Ascending aorta (tissue), 2 donors: ENCODE measurements around the gene RASSF10. TPM values are rescaled to one million over a fixed set of nuclear protein-coding genes. Genes with fewer than 3 reads are reported as not detected.

ENCODE experiments used
- DNase-seq, 2 donors: peaks; one replicate each; pipeline ENCODE4 v3.0.0-alpha.2; 2019; ENCODE audit warnings: low spot score in 2 of 2
- H3K27ac ChIP-seq, 2 donors: fragments of 200-600 bp; sonication (generic); one replicate each; pipeline ENCODE4 v1.5.1; 2016 to 2017; ENCODE audit warnings: mild to moderate bottlenecking in 1 of 2
- H3K27me3 ChIP-seq: fragments of 200-600 bp; sonication (generic); one replicate; pipeline ENCODE4 v1.5.1; 2017
- H3K36me3 ChIP-seq, 2 donors: fragments of 200-600 bp; sonication (generic); one replicate each; pipeline ENCODE4 v1.5.1; 2016
- H3K4me1 ChIP-seq, 2 donors: fragments of 200-600 bp; sonication (generic); one replicate each; pipeline ENCODE4 v1.5.1; 2016 to 2017; ENCODE audit warnings: mild to moderate bottlenecking in 1 of 2
- H3K4me3 ChIP-seq, 2 donors: fragments of 200-600 bp; sonication (generic); one replicate each; pipeline ENCODE4 v1.5.1; 2016 to 2017; ENCODE audit warnings: mild to moderate bottlenecking in 1 of 2
- H3K9me3 ChIP-seq, 2 donors: fragments of 200-600 bp; sonication (generic); one replicate each; pipeline ENCODE4 v1.5.1; 2016
- intact Hi-C: fragments of 100-400 bp; cut with DNase I; formaldehyde crosslinking; loops from one replicate; pipeline ENCODE4 v1.15.1; 2023
- total RNA-seq: library from RNA; depleted of rRNA; stranded (reverse); fragments of >200 nt; gene quantifications from one replicate; pipeline ENCODE4 v1.1.0, GENCODE V29; 2016
- TF ChIP-seq, protein P1 (sequence below), 3 experiments: fragments of 200-600 bp in 2 of 3; fragments of 450-650 bp in 1 of 3; sonication (generic) in 2 of 3; IDR thresholded peaks; one replicate each; pipeline ENCODE4 v1.5.1; 2016 to 2019; ENCODE audit warnings: antibody characterized with exemption in 3 of 3, mild to moderate bottlenecking in 1 of 3, moderate library complexity in 1 of 3

The RASSF10 gene
- total RNA-seq, 1 donor from 2014 or later, result not detected

DNA sequence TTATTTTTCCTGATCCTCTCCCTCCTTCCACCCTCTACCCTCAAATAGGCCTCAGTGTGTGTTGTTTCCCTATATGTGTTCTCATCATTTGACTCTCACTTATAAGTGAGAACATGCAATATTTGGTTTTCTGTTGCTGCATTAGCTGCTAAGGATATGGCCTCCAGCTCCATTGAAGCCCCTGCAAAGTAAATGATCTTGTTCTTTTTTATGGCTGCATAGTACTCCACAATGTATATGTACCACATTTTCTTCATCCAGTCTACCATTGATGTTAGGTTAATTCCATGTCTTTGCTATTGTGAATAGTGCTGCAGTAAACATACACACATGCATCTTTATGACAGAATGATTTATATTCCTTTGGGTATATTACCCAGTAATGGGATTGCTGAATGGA lies 13.3 kb upstream of the RASSF10 start:
- TF ChIP-seq, protein P1, sequence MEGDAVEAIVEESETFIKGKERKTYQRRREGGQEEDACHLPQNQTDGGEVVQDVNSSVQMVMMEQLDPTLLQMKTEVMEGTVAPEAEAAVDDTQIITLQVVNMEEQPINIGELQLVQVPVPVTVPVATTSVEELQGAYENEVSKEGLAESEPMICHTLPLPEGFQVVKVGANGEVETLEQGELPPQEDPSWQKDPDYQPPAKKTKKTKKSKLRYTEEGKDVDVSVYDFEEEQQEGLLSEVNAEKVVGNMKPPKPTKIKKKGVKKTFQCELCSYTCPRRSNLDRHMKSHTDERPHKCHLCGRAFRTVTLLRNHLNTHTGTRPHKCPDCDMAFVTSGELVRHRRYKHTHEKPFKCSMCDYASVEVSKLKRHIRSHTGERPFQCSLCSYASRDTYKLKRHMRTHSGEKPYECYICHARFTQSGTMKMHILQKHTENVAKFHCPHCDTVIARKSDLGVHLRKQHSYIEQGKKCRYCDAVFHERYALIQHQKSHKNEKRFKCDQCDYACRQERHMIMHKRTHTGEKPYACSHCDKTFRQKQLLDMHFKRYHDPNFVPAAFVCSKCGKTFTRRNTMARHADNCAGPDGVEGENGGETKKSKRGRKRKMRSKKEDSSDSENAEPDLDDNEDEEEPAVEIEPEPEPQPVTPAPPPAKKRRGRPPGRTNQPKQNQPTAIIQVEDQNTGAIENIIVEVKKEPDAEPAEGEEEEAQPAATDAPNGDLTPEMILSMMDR (IDR thresholded peaks at IDR 0.05), result no peak
- intact Hi-C loops, result no loop called here

DNA sequence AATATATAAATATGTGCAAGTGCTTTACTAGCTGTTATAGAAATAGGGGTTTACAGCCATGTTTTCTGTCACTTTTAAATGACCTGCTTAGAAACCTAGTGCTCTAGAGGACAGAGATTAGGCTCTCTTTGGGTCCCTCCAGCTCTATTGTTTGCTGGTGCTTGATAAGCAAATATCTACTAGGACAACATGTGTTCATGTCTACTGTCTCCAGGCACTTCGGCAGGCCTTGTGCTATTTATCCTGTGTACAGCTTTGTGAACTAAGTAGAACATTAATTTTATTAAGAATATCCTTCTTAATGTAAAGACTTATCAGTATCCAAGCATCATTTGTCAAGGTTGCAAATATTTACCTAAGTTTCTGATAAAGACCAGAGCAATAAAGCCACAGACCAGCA lies 11.9 kb upstream of the RASSF10 start:
- H3K4me3 ChIP-seq, result no peak overlapping the region
- H3K27me3 ChIP-seq, result no peaks in the 10 kb centered on the region
- no peaks in the 10 kb centered on the region for H3K36me3 ChIP-seq
- H3K9me3 ChIP-seq, result no peaks in the 10 kb centered on the region
- intact Hi-C loops, result no loop called here
- TF ChIP-seq, protein P1 (IDR thresholded peaks at IDR 0.05), result no peak
- H3K27ac ChIP-seq, result no peak overlapping the region
- no peak for DNase-seq
- H3K4me1 ChIP-seq, result no peaks in the 10 kb centered on the region

More for the DNA sequence above, 13.3 kb upstream of the RASSF10 start:
- Histone ChIP-seq H3K36me3 (no peaks in the 10 kb centered on the region), H3K27me3 (no peaks in the 10 kb centered on the region), H3K9me3 (no peaks in the 10 kb centered on the region), H3K4me3 (no peak overlapping the region), H3K4me1 (no peaks in the 10 kb centered on the region), H3K27ac (no peak overlapping the region)
- no peak for DNase-seq

DNA sequence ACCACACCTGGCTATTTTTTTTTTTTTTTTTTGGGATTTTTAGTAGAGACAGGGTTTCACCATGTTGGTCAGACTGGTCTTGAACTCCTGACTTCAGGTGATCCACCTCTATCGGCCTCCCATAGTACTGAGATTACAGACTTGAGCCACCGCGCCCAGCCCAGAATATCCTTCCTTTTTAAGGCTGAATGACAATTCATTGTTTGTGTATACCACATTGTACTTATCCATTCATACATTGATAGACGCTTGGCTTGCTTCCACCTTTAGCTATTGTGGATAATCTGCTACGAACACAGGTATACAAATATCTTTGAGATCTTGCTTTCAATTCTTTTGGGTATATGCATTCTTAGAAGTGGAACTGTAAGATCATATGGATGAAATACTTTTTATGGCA lies 10.8 kb upstream of the RASSF10 start:
- Histone ChIP-seq H3K4me3 (no peak overlapping the region), H3K36me3 (no peaks in the 10 kb centered on the region), H3K27me3 (no peaks in the 10 kb centered on the region), H3K4me1 (no peaks in the 10 kb centered on the region), H3K27ac (no peak overlapping the region), H3K9me3 (no peaks in the 10 kb centered on the region)
- intact Hi-C loops, result no loop called here
- DNase-seq, result no peak
- TF ChIP-seq, protein P1 (IDR thresholded peaks at IDR 0.05), result no peak

DNA sequence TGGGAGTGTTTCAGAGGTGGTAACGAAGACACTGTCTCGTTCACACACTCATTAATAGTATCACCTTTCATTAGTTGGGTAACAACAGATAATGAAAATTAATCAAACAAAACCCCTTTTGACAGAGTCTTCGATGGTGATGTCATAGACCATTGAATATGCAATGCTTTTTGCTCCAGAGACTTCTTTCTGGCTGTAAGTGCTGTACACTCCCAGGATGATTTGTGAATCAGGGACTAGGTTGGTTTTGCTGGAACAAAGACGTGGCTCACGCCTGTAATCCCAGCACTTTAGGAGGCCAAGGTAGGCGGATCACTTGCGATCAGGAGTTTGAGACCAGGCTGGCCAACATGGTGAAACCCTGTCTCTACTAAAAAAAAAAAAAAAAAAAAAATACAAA lies 9.5 kb upstream of the RASSF10 start:
- H3K4me3 ChIP-seq, result no peak overlapping the region
- H3K9me3 ChIP-seq, result no peaks in the 10 kb centered on the region
- intact Hi-C loops, result no loop called here
- TF ChIP-seq, protein P1 (IDR thresholded peaks at IDR 0.05), result no peak
- no peak overlapping the region for H3K27ac ChIP-seq
- H3K4me1 ChIP-seq, result no peaks in the 10 kb centered on the region
- H3K36me3 ChIP-seq, result no peaks in the 10 kb centered on the region
- H3K27me3 ChIP-seq, result no peaks in the 10 kb centered on the region
- DNase-seq, result no peak

DNA sequence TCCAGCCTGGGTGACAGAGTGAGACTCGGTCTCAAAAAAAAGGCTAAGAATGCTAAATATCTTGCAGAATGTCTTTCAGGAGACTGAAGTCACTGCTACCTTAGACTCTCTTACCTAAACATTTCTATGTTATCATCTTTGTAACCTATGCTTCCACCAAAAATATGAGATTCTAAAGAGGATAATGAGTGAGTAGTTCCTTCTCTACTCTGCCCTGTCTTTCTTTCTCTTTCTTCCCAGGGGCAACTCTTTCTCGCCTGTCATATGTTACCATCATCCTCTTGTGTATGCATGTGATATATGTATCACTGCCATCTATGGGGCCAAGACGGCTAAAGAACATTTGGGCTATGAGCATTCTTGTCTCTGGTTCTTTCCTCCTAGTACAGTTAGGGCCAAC lies 9.0 kb upstream of the RASSF10 start:
- intact Hi-C loops, result no loop called here
- Histone ChIP-seq H3K4me1 (no peaks in the 10 kb centered on the region), H3K9me3 (no peaks in the 10 kb centered on the region), H3K36me3 (no peaks in the 10 kb centered on the region), H3K27me3 (no peaks in the 10 kb centered on the region), H3K4me3 (no peak overlapping the region), H3K27ac (no peak overlapping the region)
- no peak for DNase-seq
- TF ChIP-seq, protein P1 (IDR thresholded peaks at IDR 0.05), result no peak

DNA sequence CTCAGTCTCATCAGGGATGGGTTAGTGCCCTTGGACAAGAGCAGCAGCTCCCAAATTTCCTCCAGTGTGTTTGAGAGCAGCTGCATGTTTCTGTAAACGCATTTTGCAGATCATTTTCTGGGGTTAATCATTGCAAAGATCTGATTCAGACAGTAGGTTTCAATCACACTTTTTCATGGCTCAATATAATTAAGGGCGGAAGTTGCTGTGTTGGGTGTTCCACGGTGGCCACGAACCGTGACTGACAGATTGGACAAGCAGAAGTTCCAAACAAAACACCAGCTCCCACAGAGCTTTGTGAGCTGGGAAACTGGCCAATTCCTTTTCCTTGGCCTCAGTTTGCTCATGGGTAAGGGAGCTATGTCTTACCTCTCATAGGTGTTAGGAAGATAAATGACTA lies 8.4 kb upstream of the RASSF10 start:
- TF ChIP-seq, protein P1 (IDR thresholded peaks at IDR 0.05), result no peak
- Histone ChIP-seq H3K27me3 (no peaks in the 10 kb centered on the region), H3K36me3 (no peaks in the 10 kb centered on the region), H3K4me1 (no peaks in the 10 kb centered on the region), H3K9me3 (no peaks in the 10 kb centered on the region), H3K4me3 (no peak overlapping the region), H3K27ac (no peak overlapping the region)
- intact Hi-C loops, result no loop called here
- DNase-seq, result no peak
